HepG2 (cell line): Measurements from ENCODE around the gene TM2D3. TPM values are rescaled to one million over a fixed set of nuclear protein-coding genes. Genes with fewer than 3 reads are reported as not detected.

Experiments used
- DR1 ChIP-seq: sonication (generic); formaldehyde crosslinking; IDR thresholded peaks from 2 replicates; pipeline ENCODE4 v1.8.0; 2021; ENCODE audit warnings: mild to moderate bottlenecking, missing genetic modification reagents, inconsistent platforms
- GPN1 ChIP-seq: sonication (generic); formaldehyde crosslinking; IDR thresholded peaks from 2 replicates; pipeline ENCODE4 v1.5.1; 2020; ENCODE audit warnings: missing genetic modification reagents, borderline replicate concordance
- MBNL3 ChIP-seq: fragments of 250-450 bp; sonication (Bioruptor Pico); conservative IDR thresholded peaks from 2 replicates; pipeline ENCODE4 v1.8.0; 2022; ENCODE audit warnings: mild to moderate bottlenecking, inconsistent platforms
- NAIF1 ChIP-seq: sonication (generic); formaldehyde crosslinking; IDR thresholded peaks from 2 replicates; pipeline ENCODE4 v1.5.0; 2020; ENCODE audit warnings: mild to moderate bottlenecking, missing genetic modification reagents, borderline replicate concordance
- NFE2L2 ChIP-seq: fragments of 150-350 bp; IDR thresholded peaks from 2 replicates; pipeline ENCODE4 v1.6.1; 2014; ENCODE audit warnings: low read length
- NPAS2 ChIP-seq: sonication (generic); formaldehyde crosslinking; IDR thresholded peaks from 2 replicates; pipeline ENCODE4 v1.8.0; 2022; ENCODE audit warnings: mild to moderate bottlenecking, missing genetic modification reagents, borderline replicate concordance
- TGIF2 ChIP-seq: IDR thresholded peaks from 2 replicates; pipeline ENCODE4 v1.6.1; 2016; ENCODE audit warnings: control low read depth, missing compliant biosample characterization
- TOPORS ChIP-seq: sonication (generic); formaldehyde crosslinking; IDR thresholded peaks from 2 replicates; pipeline ENCODE4 v1.8.0; 2023; ENCODE audit warnings: mild to moderate bottlenecking, missing genetic modification reagents
- WIZ ChIP-seq: sonication (generic); formaldehyde crosslinking; IDR thresholded peaks from 2 replicates; pipeline ENCODE4 v1.5.1; 2020; ENCODE audit warnings: mild to moderate bottlenecking, missing genetic modification reagents
- ZNF652 ChIP-seq: IDR thresholded peaks from 2 replicates; pipeline ENCODE4 v1.6.1; 2016; ENCODE audit warnings: low read depth, borderline replicate concordance
- ZNF773 ChIP-seq: sonication (generic); formaldehyde crosslinking; IDR thresholded peaks from 2 replicates; pipeline ENCODE4 v1.4.0; 2020; ENCODE audit warnings: missing genetic modification reagents, borderline replicate concordance
- polyA plus RNA-seq, 8 experiments: library from polyadenylated mRNA; depleted of rRNA in 3 of 8; stranded (reverse) in 7 of 8; unstranded in 1 of 8; fragments of >200 nt; fragmentation: Illumina TruSeq in 4 of 8; extraction: Trizol in 4 of 8; gene quantifications; 2 replicates each; pipeline versions ENCODE4 v1.2.1 to v1.2.3, GENCODE V29; 2011 to 2016; ENCODE audit warnings: low read depth in 4 of 8, missing spikeins in 1 of 8, mixed read lengths in 1 of 8; ENCODE audit not compliant: insufficient read depth in 1 of 8
- total RNA-seq, 5 experiments: library from RNA; depleted of rRNA; stranded (reverse); fragments of >200 nt; fragmentation: Illumina TruSeq; extraction: Trizol; gene quantifications; 2 replicates each; pipeline ENCODE4 v1.2.3, GENCODE V29; 2016; ENCODE audit warnings: low read depth in 1 of 5
- TF ChIP-seq, protein P1 (sequence below): sonication (generic); formaldehyde crosslinking; IDR thresholded peaks from 2 replicates; pipeline ENCODE4 v1.8.0; 2023; ENCODE audit warnings: mild to moderate bottlenecking, missing genetic modification reagents
- TF ChIP-seq, protein P2 (sequence below): IDR thresholded peaks from 2 replicates; pipeline ENCODE4 v1.6.1; 2016; ENCODE audit warnings: mild to moderate bottlenecking
- TF ChIP-seq, protein P3 (sequence below): sonication (generic); formaldehyde crosslinking; IDR thresholded peaks from 2 replicates; pipeline ENCODE4 v1.9.0; 2021; ENCODE audit warnings: mild to moderate bottlenecking, missing genetic modification reagents
- TF ChIP-seq, protein P4 (sequence below): sonication (generic); formaldehyde crosslinking; IDR thresholded peaks from 2 replicates; pipeline ENCODE4 v1.4.0; 2020; ENCODE audit warnings: missing genetic modification reagents
- TF ChIP-seq, protein P5 (sequence below): sonication (generic); formaldehyde crosslinking; conservative IDR thresholded peaks from 2 replicates; pipeline ENCODE4 v1.4.0; 2020; ENCODE audit warnings: missing genetic modification reagents

TM2D3 gene
- total and polyA plus RNA-seq, 2 of the 13 experiments (the other 11 are each of a cell fraction or from before 2014, with no cell fraction given): 31.1 to 72.7 TPM

DNA sequence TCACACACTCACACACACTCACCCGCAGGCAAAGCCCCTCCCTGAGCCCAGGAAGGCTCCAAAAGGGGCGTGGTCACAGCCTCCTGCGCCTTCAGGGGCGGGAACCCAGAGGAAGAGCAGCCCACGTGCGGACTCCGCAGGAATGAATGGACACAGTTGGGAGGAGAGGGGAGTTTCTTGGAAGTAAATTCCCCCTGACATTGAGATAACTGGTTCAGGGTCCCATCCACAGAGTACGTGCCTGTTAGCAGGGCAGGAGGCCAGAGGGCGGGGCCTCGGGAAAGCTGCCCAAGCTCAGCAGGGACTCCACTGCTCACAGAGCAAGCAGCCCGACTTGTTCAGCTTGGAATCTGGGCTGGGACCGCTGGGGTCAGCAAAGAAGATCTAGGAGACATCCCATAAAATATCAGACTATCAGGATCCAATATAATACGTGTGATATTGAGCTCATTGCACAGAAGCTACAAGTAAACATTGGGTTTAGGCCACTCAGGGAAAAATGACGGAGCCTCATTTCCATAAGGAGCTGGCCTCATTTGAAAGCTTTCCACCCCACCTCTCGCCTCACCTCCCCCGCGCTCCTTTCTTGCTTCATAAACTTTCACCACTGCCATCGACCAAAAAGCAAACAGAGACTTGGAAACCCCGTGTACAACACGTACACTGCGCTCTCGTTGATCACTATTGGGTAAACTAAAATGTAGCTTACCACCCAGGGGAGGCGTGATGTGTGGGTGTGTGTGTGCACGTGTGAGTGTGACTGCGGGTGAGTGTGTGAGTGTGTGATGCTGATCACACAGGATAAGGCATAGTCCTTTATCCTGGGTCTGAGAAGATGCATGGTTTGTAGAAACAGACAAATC, 36.0 kb downstream of the TM2D3 start (continued):
- TF ChIP-seq TOPORS (no peak), ZNF773 (CRISPR knock-in tag) (no peak; the same call in 1 of the 2 replicates), ZNF652 (no peak), NFE2L2 (no peak), MBNL3 (CRISPR knock-in tag) (no peak), NAIF1 (no peak), DR1 (CRISPR knock-in tag) (no peak), GPN1 (CRISPR knock-in tag) (no peak), NPAS2 (0 out of 2 replicates have a peak, but pooled peaks have one; percentile 23), WIZ (0 out of 2 replicates have a peak, but pooled peaks have one; percentile 18), TGIF2 (CRISPR knock-in tag) (no peak)
- TF ChIP-seq, protein P1, sequence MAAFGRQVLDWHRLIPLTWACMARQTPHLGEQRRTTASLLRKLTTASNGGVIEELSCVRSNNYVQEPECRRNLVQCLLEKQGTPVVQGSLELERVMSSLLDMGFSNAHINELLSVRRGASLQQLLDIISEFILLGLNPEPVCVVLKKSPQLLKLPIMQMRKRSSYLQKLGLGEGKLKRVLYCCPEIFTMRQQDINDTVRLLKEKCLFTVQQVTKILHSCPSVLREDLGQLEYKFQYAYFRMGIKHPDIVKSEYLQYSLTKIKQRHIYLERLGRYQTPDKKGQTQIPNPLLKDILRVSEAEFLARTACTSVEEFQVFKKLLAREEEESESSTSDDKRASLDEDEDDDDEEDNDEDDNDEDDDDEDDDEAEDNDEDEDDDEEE (CRISPR knock-in tag): no peak
- TF ChIP-seq, protein P2, sequence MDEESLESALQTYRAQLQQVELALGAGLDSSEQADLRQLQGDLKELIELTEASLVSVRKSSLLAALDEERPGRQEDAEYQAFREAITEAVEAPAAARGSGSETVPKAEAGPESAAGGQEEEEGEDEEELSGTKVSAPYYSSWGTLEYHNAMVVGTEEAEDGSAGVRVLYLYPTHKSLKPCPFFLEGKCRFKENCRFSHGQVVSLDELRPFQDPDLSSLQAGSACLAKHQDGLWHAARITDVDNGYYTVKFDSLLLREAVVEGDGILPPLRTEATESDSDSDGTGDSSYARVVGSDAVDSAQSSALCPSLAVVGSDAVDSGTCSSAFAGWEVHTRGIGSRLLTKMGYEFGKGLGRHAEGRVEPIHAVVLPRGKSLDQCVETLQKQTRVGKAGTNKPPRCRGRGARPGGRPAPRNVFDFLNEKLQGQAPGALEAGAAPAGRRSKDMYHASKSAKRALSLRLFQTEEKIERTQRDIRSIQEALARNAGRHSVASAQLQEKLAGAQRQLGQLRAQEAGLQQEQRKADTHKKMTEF (CRISPR knock-in tag): peak; percentile 67; the same call in 1 of the 2 replicates
- TF ChIP-seq, protein P3, sequence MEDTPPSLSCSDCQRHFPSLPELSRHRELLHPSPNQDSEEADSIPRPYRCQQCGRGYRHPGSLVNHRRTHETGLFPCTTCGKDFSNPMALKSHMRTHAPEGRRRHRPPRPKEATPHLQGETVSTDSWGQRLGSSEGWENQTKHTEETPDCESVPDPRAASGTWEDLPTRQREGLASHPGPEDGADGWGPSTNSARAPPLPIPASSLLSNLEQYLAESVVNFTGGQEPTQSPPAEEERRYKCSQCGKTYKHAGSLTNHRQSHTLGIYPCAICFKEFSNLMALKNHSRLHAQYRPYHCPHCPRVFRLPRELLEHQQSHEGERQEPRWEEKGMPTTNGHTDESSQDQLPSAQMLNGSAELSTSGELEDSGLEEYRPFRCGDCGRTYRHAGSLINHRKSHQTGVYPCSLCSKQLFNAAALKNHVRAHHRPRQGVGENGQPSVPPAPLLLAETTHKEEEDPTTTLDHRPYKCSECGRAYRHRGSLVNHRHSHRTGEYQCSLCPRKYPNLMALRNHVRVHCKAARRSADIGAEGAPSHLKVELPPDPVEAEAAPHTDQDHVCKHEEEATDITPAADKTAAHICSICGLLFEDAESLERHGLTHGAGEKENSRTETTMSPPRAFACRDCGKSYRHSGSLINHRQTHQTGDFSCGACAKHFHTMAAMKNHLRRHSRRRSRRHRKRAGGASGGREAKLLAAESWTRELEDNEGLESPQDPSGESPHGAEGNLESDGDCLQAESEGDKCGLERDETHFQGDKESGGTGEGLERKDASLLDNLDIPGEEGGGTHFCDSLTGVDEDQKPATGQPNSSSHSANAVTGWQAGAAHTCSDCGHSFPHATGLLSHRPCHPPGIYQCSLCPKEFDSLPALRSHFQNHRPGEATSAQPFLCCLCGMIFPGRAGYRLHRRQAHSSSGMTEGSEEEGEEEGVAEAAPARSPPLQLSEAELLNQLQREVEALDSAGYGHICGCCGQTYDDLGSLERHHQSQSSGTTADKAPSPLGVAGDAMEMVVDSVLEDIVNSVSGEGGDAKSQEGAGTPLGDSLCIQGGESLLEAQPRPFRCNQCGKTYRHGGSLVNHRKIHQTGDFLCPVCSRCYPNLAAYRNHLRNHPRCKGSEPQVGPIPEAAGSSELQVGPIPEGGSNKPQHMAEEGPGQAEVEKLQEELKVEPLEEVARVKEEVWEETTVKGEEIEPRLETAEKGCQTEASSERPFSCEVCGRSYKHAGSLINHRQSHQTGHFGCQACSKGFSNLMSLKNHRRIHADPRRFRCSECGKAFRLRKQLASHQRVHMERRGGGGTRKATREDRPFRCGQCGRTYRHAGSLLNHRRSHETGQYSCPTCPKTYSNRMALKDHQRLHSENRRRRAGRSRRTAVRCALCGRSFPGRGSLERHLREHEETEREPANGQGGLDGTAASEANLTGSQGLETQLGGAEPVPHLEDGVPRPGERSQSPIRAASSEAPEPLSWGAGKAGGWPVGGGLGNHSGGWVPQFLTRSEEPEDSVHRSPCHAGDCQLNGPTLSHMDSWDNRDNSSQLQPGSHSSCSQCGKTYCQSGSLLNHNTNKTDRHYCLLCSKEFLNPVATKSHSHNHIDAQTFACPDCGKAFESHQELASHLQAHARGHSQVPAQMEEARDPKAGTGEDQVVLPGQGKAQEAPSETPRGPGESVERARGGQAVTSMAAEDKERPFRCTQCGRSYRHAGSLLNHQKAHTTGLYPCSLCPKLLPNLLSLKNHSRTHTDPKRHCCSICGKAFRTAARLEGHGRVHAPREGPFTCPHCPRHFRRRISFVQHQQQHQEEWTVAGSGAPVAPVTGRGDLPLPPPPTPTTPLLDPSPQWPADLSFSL (CRISPR knock-in tag): peak; percentile 75
- TF ChIP-seq, protein P4, sequence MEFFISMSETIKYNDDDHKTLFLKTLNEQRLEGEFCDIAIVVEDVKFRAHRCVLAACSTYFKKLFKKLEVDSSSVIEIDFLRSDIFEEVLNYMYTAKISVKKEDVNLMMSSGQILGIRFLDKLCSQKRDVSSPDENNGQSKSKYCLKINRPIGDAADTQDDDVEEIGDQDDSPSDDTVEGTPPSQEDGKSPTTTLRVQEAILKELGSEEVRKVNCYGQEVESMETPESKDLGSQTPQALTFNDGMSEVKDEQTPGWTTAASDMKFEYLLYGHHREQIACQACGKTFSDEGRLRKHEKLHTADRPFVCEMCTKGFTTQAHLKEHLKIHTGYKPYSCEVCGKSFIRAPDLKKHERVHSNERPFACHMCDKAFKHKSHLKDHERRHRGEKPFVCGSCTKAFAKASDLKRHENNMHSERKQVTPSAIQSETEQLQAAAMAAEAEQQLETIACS (CRISPR knock-in tag): no peak
- TF ChIP-seq, protein P5, sequence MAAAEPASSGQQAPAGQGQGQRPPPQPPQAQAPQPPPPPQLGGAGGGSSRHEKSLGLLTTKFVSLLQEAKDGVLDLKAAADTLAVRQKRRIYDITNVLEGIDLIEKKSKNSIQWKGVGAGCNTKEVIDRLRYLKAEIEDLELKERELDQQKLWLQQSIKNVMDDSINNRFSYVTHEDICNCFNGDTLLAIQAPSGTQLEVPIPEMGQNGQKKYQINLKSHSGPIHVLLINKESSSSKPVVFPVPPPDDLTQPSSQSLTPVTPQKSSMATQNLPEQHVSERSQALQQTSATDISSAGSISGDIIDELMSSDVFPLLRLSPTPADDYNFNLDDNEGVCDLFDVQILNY (CRISPR knock-in tag): no peak
